Myocyte (in vitro differentiated cells): ENCODE data around the gene EPPIN. TPM values are rescaled to one million over a fixed set of nuclear protein-coding genes. Genes with fewer than 3 reads are reported as not detected.

Experiments
- DNase-seq: peaks from one replicate; pipeline ENCODE4 v3.0.0-alpha.2; 2012; ENCODE audit warnings: low read depth
- total RNA-seq: library from RNA; depleted of rRNA; stranded (reverse); fragments of >200 nt; gene quantifications from 2 replicates; pipeline ENCODE4 v1.2.3, GENCODE V29; 2014

EPPIN gene
- total RNA-seq, 1 donor from 2014 or later: not detected

DNA sequence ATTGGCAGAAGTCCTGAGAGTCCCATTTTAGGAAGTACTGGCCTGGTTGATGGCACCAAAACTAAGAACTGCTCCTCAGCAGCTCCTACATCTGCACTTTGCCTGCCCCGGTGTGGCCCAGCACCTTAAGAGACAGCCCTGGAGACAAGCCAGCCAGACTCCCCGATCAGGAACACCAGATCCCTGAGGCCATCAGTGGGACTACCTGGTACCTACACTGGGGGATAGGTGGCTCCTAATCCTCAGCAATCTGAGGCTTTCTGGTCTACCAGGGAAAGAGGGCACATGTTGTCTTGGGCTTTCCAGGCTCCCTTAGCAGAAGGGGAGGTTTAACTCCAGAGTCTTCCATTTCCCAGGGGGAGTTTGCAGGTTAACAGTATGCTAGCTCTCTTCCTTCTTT lies 7.8 kb downstream of the EPPIN start, which contains the start of gene WFDC6:
WFDC6 (minus strand) TSS at position 101 of the 400 bp plus-strand sequence; CDS start at position 26, 75 bp downstream.
- no peak for DNase-seq

DNA sequence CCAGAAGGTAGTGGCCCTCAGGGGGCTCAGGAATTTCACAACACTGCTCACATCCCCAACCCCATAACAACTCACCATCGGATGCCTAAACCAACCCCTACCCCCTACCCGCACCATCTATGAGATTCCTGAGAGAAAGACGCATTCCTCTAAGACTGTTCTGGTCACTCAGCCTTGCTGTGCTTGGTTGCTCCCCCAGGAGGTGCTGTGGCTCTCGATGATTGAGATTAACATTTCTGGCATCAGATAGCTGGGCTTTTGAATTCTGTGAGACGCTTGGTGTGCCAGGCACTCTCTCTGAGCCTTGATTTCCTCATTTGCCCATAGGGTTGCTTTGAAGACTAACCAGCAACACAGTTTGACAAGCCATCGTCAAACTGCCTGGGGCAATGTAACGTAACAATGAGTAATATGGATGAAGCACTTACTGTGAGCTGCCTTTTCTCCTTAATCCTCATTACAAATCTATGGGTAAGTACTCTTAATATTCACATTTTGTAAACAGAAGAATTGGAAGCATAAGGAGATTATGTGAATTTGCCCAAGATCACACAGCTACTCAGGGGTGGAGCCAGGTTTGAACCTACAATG lies 8.9 kb downstream of the EPPIN start:
- no peak for DNase-seq

DNA sequence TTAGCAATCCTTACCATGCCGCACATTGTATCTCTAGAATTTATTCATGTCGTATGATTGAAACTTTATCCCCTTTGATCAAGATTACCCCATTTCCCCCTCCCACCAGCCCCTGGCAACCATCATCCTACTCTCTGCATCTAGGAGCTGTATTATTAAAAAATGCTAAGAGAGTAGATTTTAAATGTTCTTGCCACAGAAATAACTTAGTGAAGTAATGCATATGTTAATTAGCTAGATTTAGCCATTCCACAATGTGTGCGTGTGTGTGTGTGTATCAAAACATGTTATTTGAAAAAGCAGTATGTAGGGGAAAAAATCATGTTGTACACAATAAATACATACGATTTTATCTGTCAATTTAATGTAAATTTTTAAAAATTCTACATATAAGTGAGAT lies 19.9 kb downstream of the EPPIN start:
- no peak for DNase-seq

- no peak for DNase-seq
Observed at GRCh38 chr20:45523821-45524220, 23.4 kb downstream of the EPPIN start.

- no peak for DNase-seq
Observed at GRCh38 chr20:45518282-45518681, 28.9 kb downstream of the EPPIN start.

GRCh38 chr20:45515147-45515913 lies 31.9 kb downstream of the EPPIN start, which contains the start of gene SPINT3:
SPINT3 (minus strand) TSS chr20:45515622; CDS start chr20:45515608, 14 bp downstream.
- DNase-seq: no peak

- no peak for DNase-seq
Observed at GRCh38 chr20:45510242-45510862, 36.8 kb downstream of the EPPIN start.

DNA sequence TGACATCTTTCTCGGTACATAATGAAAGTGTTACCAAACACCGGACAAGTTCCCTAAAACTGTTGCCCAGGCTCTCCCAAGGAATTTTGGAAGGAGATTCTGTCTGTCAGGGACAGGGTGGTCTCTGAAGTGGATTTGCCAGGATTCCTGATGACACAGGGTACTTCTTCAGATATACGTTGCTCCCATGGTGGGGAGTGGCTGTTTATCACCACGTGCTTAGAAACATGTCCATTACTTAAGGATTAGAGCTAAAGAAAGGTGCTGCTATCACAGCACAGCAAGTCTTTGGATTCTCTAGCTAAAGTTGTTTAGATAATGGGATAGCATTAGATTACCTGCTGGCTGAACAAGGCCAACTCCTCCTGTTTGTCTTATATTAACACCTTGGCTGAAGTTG lies 38.1 kb downstream of the EPPIN start:
- no peak for DNase-seq

GRCh38 chr20:45508068-45508886 lies 38.9 kb downstream of the EPPIN start:
- DNase-seq: no peak

GRCh38 chr20:45507011-45507820 lies 40.0 kb downstream of the EPPIN start:
- peak; percentile 2 for DNase-seq

DNA sequence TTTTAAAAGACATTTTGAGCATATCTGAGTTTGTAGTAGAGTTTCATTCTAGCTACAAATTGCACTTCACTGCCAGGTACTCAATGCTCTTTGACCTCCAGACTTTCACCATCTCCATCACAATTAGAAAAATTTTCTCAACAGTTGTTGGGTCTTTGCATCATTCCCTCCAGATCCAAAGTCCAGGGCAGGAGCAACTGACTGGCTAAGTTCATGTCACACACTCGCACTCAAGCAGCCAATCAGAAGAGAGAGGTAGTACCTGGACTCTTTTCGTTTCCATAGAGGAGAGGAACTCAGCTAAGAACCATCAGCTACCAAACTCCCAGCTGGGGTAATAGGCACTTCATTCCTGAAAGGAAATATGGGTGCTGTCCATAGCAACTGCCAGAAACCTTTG lies 40.8 kb downstream of the EPPIN start:
- no peak for DNase-seq

GRCh38 chr20:45503403-45503802 lies 43.8 kb downstream of the EPPIN start:
- DNase-seq: no peak

DNA sequence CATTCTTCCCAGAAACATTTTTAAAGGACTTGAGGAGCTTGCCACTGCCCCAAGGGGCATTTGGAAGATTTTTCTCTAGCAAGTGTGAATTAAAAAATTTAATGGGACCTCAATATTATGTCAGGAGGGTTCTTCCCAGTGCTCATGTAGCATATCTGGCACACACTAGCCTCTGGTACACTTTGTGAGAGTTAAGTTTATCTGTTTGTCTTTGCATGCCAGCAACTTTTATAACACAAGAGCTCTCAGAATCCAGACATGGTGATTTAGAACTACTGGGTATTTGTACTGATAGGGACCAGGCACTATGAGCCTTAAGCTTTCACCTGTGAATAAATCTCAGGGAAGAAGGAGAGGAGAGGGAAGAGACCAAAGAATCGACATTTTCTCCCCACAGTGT lies 44.6 kb downstream of the EPPIN start:
- DNase-seq: no peak

GRCh38 chr20:45501600-45501999 lies 45.6 kb downstream of the EPPIN start:
- no peak for DNase-seq

GRCh38 chr20:45500022-45500421 lies 47.2 kb downstream of the EPPIN start:
- DNase-seq: no peak

DNA sequence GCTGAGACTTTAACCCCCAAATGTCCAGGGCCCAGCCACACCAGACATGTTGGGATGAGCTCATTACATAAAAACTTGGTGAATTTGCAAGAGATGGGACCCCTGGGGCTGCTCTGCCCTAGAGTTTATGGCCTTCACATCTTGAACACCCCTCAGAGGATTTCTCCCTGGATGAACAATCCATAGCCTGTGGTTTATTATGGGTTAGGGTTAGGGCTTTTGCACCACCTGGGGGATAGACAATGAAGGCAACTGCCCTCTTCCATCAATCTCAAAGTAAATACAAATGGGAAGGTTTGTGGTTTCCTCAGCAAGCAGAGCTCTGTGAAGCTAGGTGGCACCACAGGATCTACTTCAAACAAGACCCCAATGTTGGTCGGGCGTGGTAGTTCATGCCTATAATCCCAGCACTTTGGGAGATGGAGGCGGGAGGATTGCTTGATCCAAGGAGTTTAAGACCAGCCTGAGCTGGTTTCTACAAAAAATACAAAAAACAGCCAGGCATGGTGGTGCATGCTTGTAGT lies 49.2 kb downstream of the EPPIN start:
- DNase-seq: no peak

DNA sequence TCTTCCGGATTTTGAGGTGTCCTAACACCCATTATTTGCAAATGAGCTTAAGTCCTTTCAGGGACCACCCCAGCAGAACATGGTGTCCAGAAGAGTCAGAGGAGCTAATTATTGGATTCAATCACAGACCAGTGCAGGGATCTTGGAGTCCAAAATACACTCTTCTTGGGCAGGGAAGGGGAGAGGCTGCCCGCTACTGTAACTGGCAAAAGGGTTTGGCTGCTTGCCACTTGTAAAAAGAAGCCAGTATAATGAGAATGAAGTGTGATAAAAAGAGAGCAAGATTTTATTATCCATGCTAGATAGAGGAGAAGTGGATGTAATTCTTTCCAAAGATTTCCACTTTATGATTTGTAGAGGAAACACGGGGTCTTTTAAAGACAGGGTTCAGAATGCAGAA lies 51.0 kb downstream of the EPPIN start:
- no peak for DNase-seq

DNA sequence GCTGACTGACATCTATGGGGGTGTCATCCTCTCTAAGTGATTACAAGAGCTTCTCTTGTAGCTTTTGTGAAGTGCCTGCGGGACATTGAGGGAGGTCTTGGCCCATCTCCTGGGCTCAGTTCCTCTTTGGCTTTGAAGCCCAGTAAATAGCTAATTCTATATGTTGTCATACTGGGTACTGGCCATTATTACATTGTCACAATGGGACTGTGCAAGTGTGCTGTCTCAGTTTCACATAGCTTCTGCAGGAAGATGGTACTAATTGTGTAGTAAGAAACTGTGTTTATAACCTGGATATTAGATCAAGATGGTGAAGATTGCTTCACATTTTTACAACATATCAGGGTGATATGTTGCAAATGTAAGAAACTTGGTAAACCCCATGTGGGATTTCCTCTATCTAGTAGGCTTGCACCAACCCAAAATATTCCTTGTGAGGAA lies 51.7 kb downstream of the EPPIN start:
- DNase-seq: no peak
